Measurements from ENCODE around the gene RBBP8NL. TPM values are rescaled to one million over a fixed set of nuclear protein-coding genes. Genes with fewer than 3 reads are reported as not detected.
A peak's percentile ranks its signal among the peaks of the same experiment; 100 is the strongest.

Gene RBBP8NL
- total RNA-seq, 6 experiments from 2014 or later: not detected

DNA sequence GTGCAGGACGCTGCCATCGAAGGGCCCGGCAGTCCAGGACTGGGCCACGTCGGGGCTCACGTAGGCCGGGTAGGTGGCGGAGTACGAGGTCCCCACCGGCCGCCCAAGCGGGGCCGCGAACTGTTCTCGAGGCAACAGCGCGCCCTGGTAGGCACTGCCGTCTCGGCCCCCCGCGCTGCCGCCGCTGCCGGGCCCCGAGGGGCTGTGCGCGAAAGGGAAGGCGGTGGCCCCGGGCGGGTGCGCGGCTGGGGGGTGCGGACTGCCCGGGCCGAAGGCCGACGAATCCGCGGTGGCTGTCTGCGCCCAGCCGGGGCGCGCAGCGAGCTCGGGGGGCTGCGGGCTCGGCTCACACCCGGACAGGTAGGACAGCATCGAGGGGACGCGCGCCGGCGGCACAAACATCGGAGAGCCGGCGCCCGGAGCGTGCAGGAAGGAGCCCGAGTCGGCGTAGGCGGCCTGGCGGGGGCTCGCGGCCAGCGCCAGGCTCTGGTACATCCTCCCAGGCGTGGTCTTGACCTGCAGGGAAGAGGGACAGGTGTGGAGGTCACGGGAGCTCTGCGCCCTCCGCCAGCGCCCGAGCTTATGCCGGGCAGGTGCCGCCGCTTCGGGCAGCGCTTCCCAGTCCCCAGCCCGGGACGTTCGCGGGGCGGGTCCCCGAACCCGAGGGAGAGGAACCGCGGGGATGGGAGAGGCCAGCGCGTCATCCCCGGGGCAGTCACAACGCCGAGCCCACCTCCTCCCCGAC is 47.9 kb upstream of the RBBP8NL start:
- Histone ChIP-seq H3K27me3 (peaks cover 0 to 21% of the 10 kb centered on the region in 2 donors), H3K9me3 (no peaks in the 10 kb centered on the region), H3K4me1 (no peaks in the 10 kb centered on the region), H3K4me3 (peak overlapping the region; percentile 18 to 26 (median 24)), H3K36me3 (no peaks in the 10 kb centered on the region), H3K27ac (no peak overlapping the region)
- DNase-seq: no peak
- no peak for ATAC-seq
- 0% methylated on average over 12 of the region's 93 CpGs for WGBS (ENCODE audit: insufficient coverage, low coverage, low lambda C conversion rate, missing lambda C conversion rate)
- TF ChIP-seq POLR2A (IDR thresholded peaks at IDR 0.05): no peak
- TF ChIP-seq, protein P1, sequence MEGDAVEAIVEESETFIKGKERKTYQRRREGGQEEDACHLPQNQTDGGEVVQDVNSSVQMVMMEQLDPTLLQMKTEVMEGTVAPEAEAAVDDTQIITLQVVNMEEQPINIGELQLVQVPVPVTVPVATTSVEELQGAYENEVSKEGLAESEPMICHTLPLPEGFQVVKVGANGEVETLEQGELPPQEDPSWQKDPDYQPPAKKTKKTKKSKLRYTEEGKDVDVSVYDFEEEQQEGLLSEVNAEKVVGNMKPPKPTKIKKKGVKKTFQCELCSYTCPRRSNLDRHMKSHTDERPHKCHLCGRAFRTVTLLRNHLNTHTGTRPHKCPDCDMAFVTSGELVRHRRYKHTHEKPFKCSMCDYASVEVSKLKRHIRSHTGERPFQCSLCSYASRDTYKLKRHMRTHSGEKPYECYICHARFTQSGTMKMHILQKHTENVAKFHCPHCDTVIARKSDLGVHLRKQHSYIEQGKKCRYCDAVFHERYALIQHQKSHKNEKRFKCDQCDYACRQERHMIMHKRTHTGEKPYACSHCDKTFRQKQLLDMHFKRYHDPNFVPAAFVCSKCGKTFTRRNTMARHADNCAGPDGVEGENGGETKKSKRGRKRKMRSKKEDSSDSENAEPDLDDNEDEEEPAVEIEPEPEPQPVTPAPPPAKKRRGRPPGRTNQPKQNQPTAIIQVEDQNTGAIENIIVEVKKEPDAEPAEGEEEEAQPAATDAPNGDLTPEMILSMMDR (IDR thresholded peaks at IDR 0.05): no peak
- intact Hi-C loops (cut with DNase I): no loop called here

GRCh38 chr20:62474604-62475026 is 47.3 kb upstream of the RBBP8NL start:
- Histone ChIP-seq H3K4me3 (no peak overlapping the region), H3K4me1 (no peaks in the 10 kb centered on the region), H3K9me3 (no peaks in the 10 kb centered on the region), H3K36me3 (no peaks in the 10 kb centered on the region), H3K27ac (no peak overlapping the region), H3K27me3 (peaks cover 0 to 21% of the 10 kb centered on the region in 2 donors)
- 8% methylated on average over 9 of the region's 25 CpGs for WGBS (ENCODE audit: insufficient coverage, low coverage, low lambda C conversion rate, missing lambda C conversion rate)
- TF ChIP-seq POLR2A (IDR thresholded peaks at IDR 0.05): no peak
- TF ChIP-seq, protein P1 (IDR thresholded peaks at IDR 0.05): no peak
- ATAC-seq (no peak), DNase-seq (no peak)
- intact Hi-C loops (cut with DNase I): no loop called here

DNA sequence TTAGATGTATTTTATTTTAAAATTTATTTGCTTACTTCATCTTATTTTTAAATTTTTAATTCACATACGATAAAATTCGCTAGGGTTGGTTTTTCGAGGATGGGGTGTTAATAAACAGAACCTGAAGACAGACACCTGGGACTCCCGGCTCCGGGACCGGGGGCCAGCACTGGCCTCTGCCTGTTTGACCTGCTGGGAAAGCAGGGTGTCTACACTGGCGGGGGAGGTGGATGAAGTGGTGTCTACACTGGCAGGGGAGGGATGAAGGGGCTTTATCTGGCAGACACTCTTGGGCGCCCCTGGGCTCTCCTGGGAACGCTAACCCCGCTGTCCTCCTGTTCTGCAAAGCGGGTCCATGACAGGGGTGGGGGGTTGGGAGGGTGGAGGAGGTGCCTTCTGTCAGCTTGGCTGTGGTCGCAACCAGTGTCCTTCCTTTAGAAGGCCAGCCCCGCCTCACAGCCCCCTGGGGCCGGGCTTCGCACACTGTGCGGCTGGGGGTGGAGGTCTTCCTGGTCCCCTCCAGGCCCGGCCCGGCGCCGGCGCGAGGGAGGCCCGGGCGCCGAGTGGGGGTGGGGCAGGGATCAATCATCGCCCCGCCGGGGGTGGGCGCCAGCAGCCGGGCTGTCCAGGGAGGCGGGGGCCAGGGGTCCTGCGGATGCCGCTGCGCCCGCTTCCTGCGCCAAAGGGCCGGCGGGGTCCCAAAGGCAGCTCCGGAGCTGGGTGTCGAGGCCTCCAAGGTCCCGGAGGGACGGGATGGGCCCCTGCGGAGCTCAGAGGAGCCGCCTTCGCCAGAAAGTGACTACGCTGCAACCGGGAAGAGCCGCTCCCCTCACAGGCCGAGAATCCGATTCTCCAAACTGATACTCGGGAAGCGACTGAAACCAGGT is 46.6 kb upstream of the RBBP8NL start:
- TF ChIP-seq POLR2A (IDR thresholded peaks at IDR 0.05): no peak
- TF ChIP-seq, protein P1 (IDR thresholded peaks at IDR 0.05): no peak
- Histone ChIP-seq H3K36me3 (no peaks in the 10 kb centered on the region), H3K27me3 (peaks cover 0 to 21% of the 10 kb centered on the region in 2 donors), H3K27ac (no peak overlapping the region), H3K4me3 (no peak overlapping the region), H3K4me1 (no peaks in the 10 kb centered on the region), H3K9me3 (no peaks in the 10 kb centered on the region)
- ATAC-seq: no peak
- intact Hi-C loops (cut with DNase I): no loop called here
- no peak for DNase-seq
- WGBS (ENCODE audit: insufficient coverage, low coverage, low lambda C conversion rate, missing lambda C conversion rate): 14% methylated on average over 20 of the region's 52 CpGs

DNA sequence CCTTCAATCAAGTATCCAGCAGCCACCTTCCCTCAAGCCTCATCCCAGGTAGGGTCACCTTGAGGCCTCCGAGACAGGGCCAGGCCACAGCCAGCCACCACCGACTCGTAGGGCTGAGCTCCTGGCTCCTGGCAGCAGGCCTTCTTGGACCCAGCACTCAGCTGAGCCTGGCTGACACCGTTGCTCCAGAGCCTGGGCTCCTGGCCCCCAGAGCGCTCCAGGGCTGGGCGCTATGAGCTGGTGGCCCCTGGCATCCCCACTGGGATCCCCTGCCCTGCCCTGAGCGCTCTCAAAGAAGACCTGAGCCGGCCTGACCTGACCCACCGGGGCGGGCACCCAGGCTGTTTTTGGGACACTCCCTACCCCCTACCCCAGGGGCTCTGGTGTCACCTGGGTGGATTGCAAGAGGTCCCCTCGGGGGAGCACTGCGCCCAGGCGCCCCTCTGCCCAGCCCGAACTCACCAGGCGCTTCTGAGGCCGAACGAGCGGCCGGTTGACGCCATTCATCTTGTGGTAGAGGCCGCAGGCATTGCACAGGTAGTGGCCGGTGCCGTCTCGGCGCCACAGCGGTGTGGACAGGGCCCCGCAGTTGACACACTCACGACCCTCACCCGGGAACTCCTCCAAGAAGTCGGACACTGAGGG is 45.7 kb upstream of the RBBP8NL start:
- 60% methylated on average over 1 of the region's 30 CpGs for WGBS (ENCODE audit: insufficient coverage, low coverage, low lambda C conversion rate, missing lambda C conversion rate)
- Histone ChIP-seq H3K9me3 (no peaks in the 10 kb centered on the region), H3K27me3 (peaks cover 0 to 21% of the 10 kb centered on the region in 2 donors), H3K4me1 (no peaks in the 10 kb centered on the region), H3K36me3 (no peaks in the 10 kb centered on the region), H3K4me3 (no peak overlapping the region), H3K27ac (no peak overlapping the region)
- TF ChIP-seq, protein P1 (IDR thresholded peaks at IDR 0.05): no peak
- TF ChIP-seq POLR2A (IDR thresholded peaks at IDR 0.05): no peak
- DNase-seq (no peak), ATAC-seq (no peak)
- intact Hi-C loops (cut with DNase I): no loop called here
